Nephron progenitor cell (in vitro differentiated cells): ENCODE measurements around the gene EEF1AKMT3.

Source experiments
- DNase-seq: peaks from one replicate; pipeline ENCODE4 v3.0.0; 2021
- H3K27ac Mint-ChIP-seq: 2 replicates; pipeline ENCODE4 v1.8.0; 2021; ENCODE audit warnings: mild to moderate bottlenecking, moderate library complexity, mixed read lengths
- H3K27me3 Mint-ChIP-seq: 2 replicates; pipeline ENCODE4 v1.8.0; 2021; ENCODE audit warnings: mild to moderate bottlenecking, low read depth, mixed read lengths; ENCODE audit not compliant: poor library complexity
- H3K36me3 Mint-ChIP-seq: 2 replicates; pipeline ENCODE4 v1.8.0; 2021; ENCODE audit warnings: low read depth, mixed read lengths
- H3K4me1 Mint-ChIP-seq: 2 replicates; pipeline ENCODE4 v1.8.0; 2021; ENCODE audit warnings: mixed read lengths
- H3K4me3 Mint-ChIP-seq: 2 replicates; pipeline ENCODE4 v1.8.0; 2021; ENCODE audit warnings: mild to moderate bottlenecking, moderate library complexity, mixed read lengths
- H3K9me3 Mint-ChIP-seq: 2 replicates; pipeline ENCODE4 v1.8.0; 2021; ENCODE audit warnings: mild to moderate bottlenecking, moderate library complexity, mixed read lengths
- CTCF ChIP-seq: fragments of 200-600 bp; sonication (generic); IDR thresholded peaks from 2 replicates; pipeline ENCODE4 v1.5.0; 2021; ENCODE audit warnings: antibody characterized with exemption

Gene EEF1AKMT3

GRCh38 chr12:57781801-57782200 is 9.4 kb downstream of the EEF1AKMT3 start:
- Mint-ChIP-seq H3K4me3 (no peak overlapping the region), H3K9me3 (no peaks in the 10 kb centered on the region), H3K27ac (no peak overlapping the region), H3K36me3 (peaks cover 24% of the 10 kb centered on the region), H3K27me3 (peaks cover 12% of the 10 kb centered on the region), H3K4me1 (peaks cover 13% of the 10 kb centered on the region)
- no peak for TF ChIP-seq CTCF
- DNase-seq = no peak

- no peaks in the 10 kb centered on the region for H3K9me3 Mint-ChIP-seq
- peaks cover 13% of the 10 kb centered on the region for H3K4me1 Mint-ChIP-seq
- TF ChIP-seq CTCF = no peak
- H3K4me3 Mint-ChIP-seq = peak overlapping the region; percentile 99
- peaks cover 24% of the 10 kb centered on the region for H3K36me3 Mint-ChIP-seq
- H3K27me3 Mint-ChIP-seq = peaks cover 12% of the 10 kb centered on the region
- DNase-seq = no peak
- no peak overlapping the region for H3K27ac Mint-ChIP-seq
Measured at GRCh38 chr12:57782243-57782607, 9.8 kb downstream of the EEF1AKMT3 start.

- no peaks in the 10 kb centered on the region for H3K9me3 Mint-ChIP-seq
- H3K27ac Mint-ChIP-seq = peak within 1 kb of the TSS; percentile 5
- TF ChIP-seq CTCF = peak; percentile 85
- peaks cover 13% of the 10 kb centered on the region for H3K4me1 Mint-ChIP-seq
- H3K27me3 Mint-ChIP-seq = peaks cover 12% of the 10 kb centered on the region
- DNase-seq = peak; percentile 98
- H3K4me3 Mint-ChIP-seq = peak within 1 kb of the TSS; percentile 99
- H3K36me3 Mint-ChIP-seq = peaks cover 28% of the 10 kb centered on the region
Measured at GRCh38 chr12:57782608-57783465, 10.4 kb downstream of the EEF1AKMT3 start, which contains the start of gene TSFM. TSS of gene TSFM (plus strand) at chr12:57782787. CDS start at chr12:57782802, 15 bp downstream.

GRCh38 chr12:57783466-57783801 is 11.0 kb downstream of the EEF1AKMT3 start:
- Mint-ChIP-seq H3K4me1 (peaks cover 13% of the 10 kb centered on the region), H3K9me3 (no peaks in the 10 kb centered on the region), H3K4me3 (peak overlapping the region; percentile 99), H3K27ac (no peak overlapping the region), H3K27me3 (peaks cover 11% of the 10 kb centered on the region), H3K36me3 (peaks cover 31% of the 10 kb centered on the region)
- no peak for DNase-seq
- no peak for TF ChIP-seq CTCF

- no peak for TF ChIP-seq CTCF
- H3K4me1 Mint-ChIP-seq = peaks cover 13% of the 10 kb centered on the region
- H3K36me3 Mint-ChIP-seq = peaks cover 32% of the 10 kb centered on the region
- no peak for DNase-seq
- H3K9me3 Mint-ChIP-seq = no peaks in the 10 kb centered on the region
- H3K27ac Mint-ChIP-seq = no peak overlapping the region
- peak overlapping the region; percentile 81 for H3K4me3 Mint-ChIP-seq
- H3K27me3 Mint-ChIP-seq = peaks cover 8% of the 10 kb centered on the region
Measured at GRCh38 chr12:57783861-57784260, 11.4 kb downstream of the EEF1AKMT3 start.

GRCh38 chr12:57793920-57794319 is 21.5 kb downstream of the EEF1AKMT3 start:
- Mint-ChIP-seq H3K4me1 (no peaks in the 10 kb centered on the region), H3K4me3 (no peak overlapping the region), H3K36me3 (peaks cover 67% of the 10 kb centered on the region), H3K27ac (no peak overlapping the region), H3K9me3 (no peaks in the 10 kb centered on the region), H3K27me3 (no peaks in the 10 kb centered on the region)
- TF ChIP-seq CTCF = no peak
- no peak for DNase-seq
